GM12878 (cell line): Measurements from ENCODE around the gene ALKBH2. TPM values are rescaled to one million over a fixed set of nuclear protein-coding genes. Genes with fewer than 3 reads are reported as not detected.
A peak's percentile ranks its signal among the peaks of the same experiment; 100 is the strongest.

Experiments
- ATF2 ChIP-seq: IDR thresholded peaks from 2 replicates; pipeline ENCODE4 v1.6.1; 2012; ENCODE audit warnings: low read length, inconsistent platforms
- BMI1 ChIP-seq: fragments of 450-650 bp; IDR thresholded peaks from 2 replicates; pipeline ENCODE4 v1.6.1; 2016; ENCODE audit warnings: mild to moderate bottlenecking, moderate library complexity, borderline replicate concordance
- BRCA1 ChIP-seq: IDR thresholded peaks from 2 replicates; pipeline ENCODE4 v1.6.1; 2011; ENCODE audit warnings: low read depth, low read length, improper control_type of control experiment
- CBX5 ChIP-seq: sonication (generic); IDR thresholded peaks from 2 replicates; pipeline ENCODE4 v1.6.1; 2016; ENCODE audit warnings: low read depth, moderate library complexity, mild to moderate bottlenecking, inconsistent platforms
- GABPA ChIP-seq: IDR thresholded peaks from 2 replicates; pipeline ENCODE4 v1.6.1; 2014; ENCODE audit warnings: antibody characterized with exemption, low read depth, mild to moderate bottlenecking, inconsistent platforms
- IRF4 ChIP-seq: IDR thresholded peaks from 2 replicates; pipeline ENCODE4 v1.6.1; 2011; ENCODE audit warnings: low read depth, low read length
- MTA2 ChIP-seq: fragments of 450-650 bp; IDR thresholded peaks from 2 replicates; pipeline ENCODE4 v1.6.1; 2016; ENCODE audit warnings: low read depth, mild to moderate bottlenecking, moderate library complexity
- NBN ChIP-seq: fragments of 450-650 bp; IDR thresholded peaks from 2 replicates; pipeline ENCODE4 v1.6.1; 2016
- NR2C1 ChIP-seq: fragments of 450-650 bp; IDR thresholded peaks from 2 replicates; pipeline ENCODE4 v1.6.1; 2017; ENCODE audit warnings: antibody characterized with exemption, mild to moderate bottlenecking, moderate library complexity
- PRDM15 ChIP-seq: fragments of 450-650 bp; formaldehyde crosslinking; IDR thresholded peaks from 2 replicates; pipeline ENCODE4 v1.4.0; 2020; ENCODE audit warnings: mild to moderate bottlenecking, moderate library complexity
- RAD21 ChIP-seq: IDR thresholded peaks from 2 replicates; pipeline ENCODE4 v1.6.1; 2011; ENCODE audit warnings: mild to moderate bottlenecking, low read depth, low read length, moderate library complexity; ENCODE audit not compliant: insufficient read depth
- RB1 ChIP-seq: fragments of 450-650 bp; formaldehyde crosslinking; IDR thresholded peaks from 2 replicates; pipeline ENCODE4 v1.6.1; 2017; ENCODE audit warnings: mild to moderate bottlenecking, borderline replicate concordance
- RELB ChIP-seq: fragments of 450-650 bp; IDR thresholded peaks from 2 replicates; pipeline ENCODE4 v1.6.1; 2017; ENCODE audit warnings: low read depth, mild to moderate bottlenecking, moderate library complexity
- RUNX3 ChIP-seq: IDR thresholded peaks from 2 replicates; pipeline ENCODE4 v1.6.1; 2012; ENCODE audit warnings: low read length, inconsistent platforms
- SIN3A ChIP-seq: IDR thresholded peaks from 2 replicates; pipeline ENCODE4 v1.6.1; 2012; ENCODE audit warnings: low read depth, low read length, improper control_type of control experiment
- SMC3 ChIP-seq: IDR thresholded peaks from 2 replicates; pipeline ENCODE4 v1.6.1; 2011; ENCODE audit warnings: low read length, improper control_type of control experiment, borderline replicate concordance
- SP1 ChIP-seq: IDR thresholded peaks from one replicate; pipeline ENCODE4 v1.6.1; 2011; ENCODE audit warnings: low read depth, low read length
- STAT1 ChIP-seq: fragments of 450-650 bp; conservative IDR thresholded peaks from 2 replicates; pipeline ENCODE4 v1.6.1; 2014; ENCODE audit warnings: antibody characterized with exemption, mild to moderate bottlenecking
- ZNF687 ChIP-seq: fragments of 450-650 bp; IDR thresholded peaks from 2 replicates; pipeline ENCODE4 v1.6.1; 2017; ENCODE audit warnings: mild to moderate bottlenecking, moderate library complexity
- ZSCAN29 ChIP-seq: fragments of 450-650 bp; IDR thresholded peaks from 2 replicates; pipeline ENCODE4 v1.6.1; 2017; ENCODE audit warnings: mild to moderate bottlenecking, moderate library complexity
- polyA plus RNA-seq, 11 experiments: library from polyadenylated mRNA; depleted of rRNA in 4 of 11; unstranded in 6 of 11; stranded (reverse) in 5 of 11; fragments of >200 nt; fragmentation: Nextera tagmentation in 4 of 11; fragmentation: Illumina TruSeq in 1 of 11; extraction: Ambion mirVana in 4 of 11; extraction: Trizol in 1 of 11; gene quantifications; 1 replicate in 1 of 11; 2 replicates in 10 of 11; pipeline versions ENCODE4 v1.2.1 to v1.2.3, GENCODE V29; 2011 to 2016; ENCODE audit warnings: inconsistent platforms in 2 of 11, missing spikeins in 2 of 11, low read depth in 1 of 11
- total RNA-seq, 4 experiments: library from RNA; depleted of rRNA in 3 of 4; stranded (reverse); fragments of >200 nt in 3 of 4; fragmentation: Illumina TruSeq in 1 of 4; extraction: Trizol in 1 of 4; gene quantifications; 2 replicates each; pipeline versions ENCODE4 v1.2.1 to v1.2.3, GENCODE V29; 2013 to 2021

ALKBH2 gene
- total and polyA plus RNA-seq, 10 of the 15 experiments (the other 5 are each of a cell fraction or from before 2014, with no cell fraction given): 5.6 to 40.3 (median 31.2) TPM

- TF ChIP-seq CBX5 (peak; percentile 62; the same call in 1 of the 2 replicates), RAD21 (peak; percentile 75), RB1 (0 out of 2 replicates have a peak, but pooled peaks have one; percentile 82), BRCA1 (peak; percentile 75), MTA2 (peak; percentile 36), SMC3 (peak; percentile 70), SP1 (peak; percentile 60), RELB (peak; percentile 56), NR2C1 (no peak), SIN3A (peak; percentile 77; the same call in 1 of the 2 replicates), STAT1 (peak; percentile 95; the same call in 1 of the 2 replicates), ZNF687 (peak; percentile 98), ATF2 (peak; percentile 65), RUNX3 (peak; percentile 75), BMI1 (no peak), NBN (peak; percentile 91), PRDM15 (CRISPR knock-in tag) (no peak), GABPA (peak; percentile 84), IRF4 (peak; percentile 74), ZSCAN29 (no peak)
These were observed at the start of gene ALKBH2 (continued) for GRCh38 chr12:109093022-109093918.
